GM19023 (cell line): Measurements from ENCODE around the gene FDX2.

Experiments
- ATAC-seq: cut with Tn5 transposase; IDR thresholded peaks from one replicate; pipeline ENCODE4 v1.9.1; 2021; ENCODE audit warnings: mild to moderate bottlenecking, moderate library complexity; ENCODE audit not compliant: unreplicated experiment

FDX2 gene

GRCh38 chr19:10333758-10334587, 18.2 kb upstream of the FDX2 start:
- ATAC-seq, result peak; percentile 6

- ATAC-seq, result peak; percentile 84
These were observed 17.3 kb upstream of the FDX2 start, which contains the start of gene RAVER1 for GRCh38 chr19:10332965-10333757. Gene RAVER1 (minus strand): TSS chr19:10333529. CDS start chr19:10333507, 22 bp downstream.

GRCh38 chr19:10332158-10332964, 16.5 kb upstream of the FDX2 start:
- no peak for ATAC-seq

GRCh38 chr19:10329555-10329954, 13.7 kb upstream of the FDX2 start:
- no peak for ATAC-seq

GRCh38 chr19:10328558-10329429, 13.0 kb upstream of the FDX2 start:
- no peak for ATAC-seq

- no peak for ATAC-seq
These were observed 12.0 kb upstream of the FDX2 start for GRCh38 chr19:10327793-10328192.

GRCh38 chr19:10325732-10326131, 9.9 kb upstream of the FDX2 start:
- ATAC-seq, result no peak

GRCh38 chr19:10321874-10322835, 6.3 kb upstream of the FDX2 start:
- ATAC-seq, result no peak

GRCh38 chr19:10321417-10321797, 5.6 kb upstream of the FDX2 start:
- no peak for ATAC-seq

- no peak for ATAC-seq
These were observed 5.0 kb upstream of the FDX2 start for GRCh38 chr19:10320602-10321416.

GRCh38 chr19:10318807-10319682, 3.2 kb upstream of the FDX2 start:
- no peak for ATAC-seq

GRCh38 chr19:10317857-10318462, 2.1 kb upstream of the FDX2 start:
- no peak for ATAC-seq

GRCh38 chr19:10317045-10317856, 1.4 kb upstream of the FDX2 start:
- no peak for ATAC-seq

- ATAC-seq, result no peak
These were observed 622 bp upstream of the FDX2 start for GRCh38 chr19:10316229-10317044.

GRCh38 chr19:10309423-10309822, 6.4 kb downstream of the FDX2 start, which contains the start of gene ZGLP1:
Gene ZGLP1 (minus strand): TSS chr19:10309815.
- ATAC-seq, result no peak
